COLO668 (cell line): ENCODE results near the gene PITX1.

Experiments used
- DNase-seq: peaks from one replicate; lab custom pipeline; 2025; ENCODE audit not compliant: unreplicated experiment; lab: John Stamatoyannopoulos, UW

PITX1 gene

GRCh38 chr5:135030123-135030955 is 3.7 kb downstream of the PITX1 start:
- no peak for DNase-seq

DNA sequence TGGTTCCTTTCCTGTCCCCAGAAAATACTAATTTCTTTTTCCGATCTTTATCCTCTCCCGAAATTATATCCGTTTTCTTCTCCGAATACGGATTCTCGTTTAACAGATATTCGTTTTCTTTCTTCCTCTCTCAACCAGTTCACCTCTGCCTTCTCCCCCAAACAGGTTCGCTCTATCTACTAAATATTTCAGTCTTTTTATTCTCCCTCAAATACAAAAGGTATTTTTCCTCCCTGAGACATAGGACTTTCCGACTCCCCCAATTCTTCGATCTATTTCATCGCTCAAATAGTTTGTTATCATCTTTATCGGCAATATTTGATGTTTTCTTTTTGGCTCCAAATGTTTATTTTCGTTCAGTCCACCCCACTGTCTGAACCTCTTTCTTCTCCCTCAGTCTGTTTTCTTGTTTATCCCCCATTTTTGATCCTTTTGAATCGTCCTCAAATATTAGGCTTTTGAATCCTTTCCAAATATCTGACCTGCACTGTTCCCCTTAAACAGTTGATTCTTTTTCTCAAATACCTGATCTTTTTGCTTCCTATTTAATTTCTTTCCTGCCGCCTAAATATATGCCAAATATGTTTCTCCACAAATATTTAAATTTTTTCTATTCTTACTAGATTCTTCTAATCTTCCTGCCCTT is 4.4 kb downstream of the PITX1 start:
- DNase-seq, result no peak

- DNase-seq, result no peak
Measured at GRCh38 chr5:135028791-135029476, 5.1 kb downstream of the PITX1 start.

GRCh38 chr5:135027697-135028615 is 6.1 kb downstream of the PITX1 start:
- no peak for DNase-seq

- DNase-seq, result no peak
Measured at GRCh38 chr5:135027266-135027696, 6.7 kb downstream of the PITX1 start.

DNA sequence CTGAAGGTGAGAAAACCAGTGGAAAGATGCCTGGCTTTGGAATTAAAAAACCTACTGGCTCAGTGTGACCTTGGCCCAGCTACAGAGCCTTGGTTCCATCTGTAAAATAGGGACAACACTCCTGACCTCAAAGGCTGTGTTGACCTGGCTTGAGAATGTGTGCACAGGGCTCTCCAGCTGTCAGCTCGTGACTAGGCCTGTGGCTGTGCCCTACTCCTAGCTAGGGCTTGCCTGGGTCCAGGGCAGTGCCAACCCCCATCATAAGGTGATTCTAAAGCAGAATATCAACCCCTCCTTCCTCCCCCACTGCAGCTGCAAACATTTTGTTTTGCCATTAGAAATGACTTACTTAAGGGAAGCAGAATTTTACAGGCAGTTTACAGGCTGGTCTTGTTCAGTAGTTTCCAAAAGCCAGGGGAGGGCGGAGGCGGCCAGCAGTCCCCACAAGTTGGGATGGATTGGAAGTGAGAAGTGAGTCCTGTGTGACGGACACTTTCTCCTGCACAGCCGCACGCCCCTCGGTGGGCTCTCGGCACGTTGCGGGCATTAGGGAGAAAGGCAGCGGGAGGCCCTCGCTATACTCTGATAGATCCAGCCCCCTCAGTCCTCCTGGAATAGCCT is 7.3 kb downstream of the PITX1 start:
- DNase-seq, result no peak

- DNase-seq, result no peak
Measured at GRCh38 chr5:135025730-135026644, 8.0 kb downstream of the PITX1 start.

GRCh38 chr5:135024956-135025729 is 8.9 kb downstream of the PITX1 start:
- DNase-seq, result no peak

DNA sequence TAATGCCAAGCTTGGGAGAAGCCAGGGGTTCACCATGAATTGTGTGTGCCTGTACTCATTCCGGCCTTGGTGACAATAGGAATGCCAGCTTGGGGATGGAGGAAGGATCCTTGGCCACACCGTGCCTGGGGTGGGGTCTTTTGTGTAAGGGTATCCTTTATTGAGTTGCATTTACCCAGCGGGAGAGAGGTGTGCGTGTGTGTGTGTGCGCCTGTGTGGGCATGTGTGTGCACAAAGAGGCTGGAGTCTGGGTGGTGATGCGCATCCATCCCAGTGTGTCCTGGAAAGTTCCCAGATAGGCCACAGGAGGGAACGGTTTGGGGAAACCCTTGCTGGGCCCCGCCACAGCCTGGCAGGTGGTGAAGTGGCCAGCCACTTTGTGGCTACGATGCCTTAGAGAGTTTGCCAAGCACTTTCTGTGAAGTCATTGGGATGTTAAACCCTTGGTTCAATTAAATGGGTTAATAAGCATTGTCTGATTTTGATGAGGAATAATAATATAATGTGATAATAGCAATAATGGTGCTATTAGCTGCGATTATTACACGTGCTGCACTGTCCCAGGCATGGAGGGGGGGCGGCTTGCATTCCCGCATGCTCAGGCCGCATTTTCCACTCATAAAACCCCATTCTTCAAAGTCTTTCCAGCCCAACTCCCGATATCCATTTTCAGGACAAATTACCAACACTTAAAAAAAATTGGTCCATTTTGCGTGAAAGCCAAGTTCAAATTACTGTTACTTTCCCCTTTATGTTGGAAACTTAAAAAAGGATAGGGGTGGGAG is 13.7 kb downstream of the PITX1 start:
- DNase-seq, result no peak

DNA sequence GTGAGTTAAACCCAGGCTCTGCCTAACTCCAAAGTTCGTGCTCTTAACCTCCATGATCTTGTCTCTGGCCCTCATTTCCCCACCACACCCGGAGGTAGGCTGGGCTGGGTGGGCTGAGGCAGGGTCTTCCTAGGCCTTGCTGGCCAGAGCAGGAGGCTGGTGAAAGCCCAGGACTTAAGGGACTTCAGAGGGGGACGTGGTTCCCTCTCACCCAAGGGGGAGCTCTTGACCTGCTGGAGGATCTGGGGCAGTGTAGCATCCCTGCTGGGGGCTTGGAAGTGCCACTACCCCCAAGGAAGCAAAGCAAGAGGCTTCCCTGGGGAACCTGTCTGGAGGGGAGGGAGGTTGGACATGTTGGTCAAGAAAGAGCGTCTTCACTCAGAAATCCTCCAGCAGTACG is 14.7 kb downstream of the PITX1 start:
- no peak for DNase-seq

DNA sequence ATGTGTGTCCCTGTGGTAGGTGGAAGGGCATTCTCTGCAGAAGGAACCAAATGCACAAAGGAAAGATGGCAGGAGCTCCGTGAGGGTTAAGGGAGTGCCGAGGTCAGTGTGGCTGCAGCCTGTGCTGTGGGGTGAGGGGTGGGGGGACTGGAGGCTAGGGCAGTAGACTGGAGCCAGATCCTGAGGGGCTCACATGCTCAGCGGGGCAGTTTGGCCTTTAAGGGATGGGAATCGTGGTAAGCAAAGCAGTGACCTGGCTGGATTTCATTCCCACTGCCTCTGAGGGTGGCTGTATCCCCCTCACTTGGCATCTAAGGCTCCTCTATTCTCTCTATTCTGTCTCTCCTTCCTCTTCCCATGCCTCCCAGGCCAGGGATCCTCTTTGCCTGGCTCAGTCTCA is 15.6 kb downstream of the PITX1 start:
- DNase-seq, result no peak

DNA sequence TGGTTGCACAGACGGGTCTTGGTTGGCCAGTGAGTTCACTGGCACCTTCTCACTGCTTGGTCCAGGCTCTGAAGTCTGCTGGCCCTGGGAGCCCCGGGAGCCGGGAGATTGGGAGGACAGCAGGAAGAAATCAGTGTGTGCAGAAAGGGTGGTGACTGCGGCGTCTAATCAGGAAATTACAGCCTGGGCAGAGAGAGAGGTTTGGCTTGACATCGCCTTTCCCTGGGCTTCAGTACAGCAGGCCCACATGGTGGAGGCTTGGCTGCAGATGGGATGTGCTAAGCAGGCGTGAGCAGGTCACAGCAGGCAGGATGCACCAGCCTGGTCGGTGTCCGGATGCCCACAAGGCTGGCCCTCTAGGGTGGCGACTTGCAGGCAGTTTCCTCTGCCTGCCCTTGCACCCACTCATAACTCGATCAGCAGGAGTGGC is 17.2 kb downstream of the PITX1 start:
- no peak for DNase-seq

DNA sequence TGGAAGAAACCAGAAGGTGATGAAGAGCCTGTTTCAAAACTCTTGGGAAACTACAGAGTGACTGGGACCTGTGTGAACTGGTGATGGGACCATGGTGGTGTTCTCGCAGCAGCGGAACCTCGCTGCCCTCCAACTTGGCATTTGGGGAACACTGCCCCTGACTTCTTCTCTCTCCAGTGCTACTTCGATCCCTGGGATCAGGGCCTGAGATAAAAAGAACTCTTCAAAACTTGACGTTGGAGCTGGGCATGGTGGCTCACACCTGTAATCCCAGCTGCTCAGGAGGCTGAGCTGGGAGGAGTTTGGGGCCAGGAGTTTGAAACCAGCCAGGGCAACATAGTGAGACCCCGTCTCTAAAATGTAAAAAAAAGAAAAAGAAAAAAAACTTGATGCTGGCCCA is 18.1 kb downstream of the PITX1 start:
- DNase-seq, result no peak

- no peak for DNase-seq
Measured at GRCh38 chr5:135013947-135014570, 20.0 kb downstream of the PITX1 start.

GRCh38 chr5:135013445-135013844 is 20.6 kb downstream of the PITX1 start:
- DNase-seq, result no peak

DNA sequence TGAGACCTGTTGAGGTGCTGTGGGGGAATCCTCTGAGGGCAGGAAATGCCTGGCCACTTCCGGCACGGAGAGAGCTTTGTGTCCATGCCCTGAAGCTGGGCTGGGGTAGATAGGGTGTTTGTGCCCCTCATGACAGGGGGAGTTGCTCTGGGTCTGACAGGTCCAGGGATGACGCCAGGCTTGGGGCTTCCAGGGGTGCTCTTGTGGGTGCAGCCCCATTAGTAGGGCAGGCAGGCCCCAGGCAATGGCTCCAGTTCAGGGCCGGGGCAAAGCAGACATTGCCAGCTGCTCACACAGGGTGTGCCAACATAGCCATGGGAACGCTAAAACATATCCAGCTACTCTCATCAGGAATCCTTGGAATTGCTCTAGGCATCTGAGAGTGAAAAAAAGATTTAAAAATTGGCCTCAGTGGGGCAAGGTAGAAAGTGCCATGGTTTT is 21.1 kb downstream of the PITX1 start:
- no peak for DNase-seq

GRCh38 chr5:135012033-135012588 is 21.9 kb downstream of the PITX1 start:
- DNase-seq, result no peak
